ENCODE results near the gene CGAS.

The CGAS gene

DNA sequence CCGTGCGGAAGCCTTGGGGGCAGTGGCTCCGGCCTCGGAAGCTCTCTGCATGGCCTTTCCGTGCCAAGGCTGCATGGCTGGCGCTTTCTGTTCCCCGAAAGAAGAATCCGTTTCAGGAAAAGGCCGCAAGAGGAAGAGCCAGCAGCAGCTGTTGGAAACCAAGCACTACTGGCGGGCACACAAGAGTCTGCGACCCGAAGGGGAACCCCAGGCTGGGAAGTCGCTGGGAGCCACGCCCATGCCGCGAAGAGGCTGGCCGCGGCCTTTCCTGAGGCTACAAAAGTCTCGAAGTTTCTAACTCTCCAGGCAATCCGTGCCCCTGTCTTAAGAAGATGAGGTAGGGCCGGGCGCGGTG lies at the start of gene CGAS:
Gene CGAS (minus strand): TSS at position 191 of the 355 bp plus-strand sequence. CDS start 116 bp downstream, at position 75.
- peak; percentile 85 for DNase-seq (ENCODE audit: low spot score)
- TF ChIP-seq, protein P1, sequence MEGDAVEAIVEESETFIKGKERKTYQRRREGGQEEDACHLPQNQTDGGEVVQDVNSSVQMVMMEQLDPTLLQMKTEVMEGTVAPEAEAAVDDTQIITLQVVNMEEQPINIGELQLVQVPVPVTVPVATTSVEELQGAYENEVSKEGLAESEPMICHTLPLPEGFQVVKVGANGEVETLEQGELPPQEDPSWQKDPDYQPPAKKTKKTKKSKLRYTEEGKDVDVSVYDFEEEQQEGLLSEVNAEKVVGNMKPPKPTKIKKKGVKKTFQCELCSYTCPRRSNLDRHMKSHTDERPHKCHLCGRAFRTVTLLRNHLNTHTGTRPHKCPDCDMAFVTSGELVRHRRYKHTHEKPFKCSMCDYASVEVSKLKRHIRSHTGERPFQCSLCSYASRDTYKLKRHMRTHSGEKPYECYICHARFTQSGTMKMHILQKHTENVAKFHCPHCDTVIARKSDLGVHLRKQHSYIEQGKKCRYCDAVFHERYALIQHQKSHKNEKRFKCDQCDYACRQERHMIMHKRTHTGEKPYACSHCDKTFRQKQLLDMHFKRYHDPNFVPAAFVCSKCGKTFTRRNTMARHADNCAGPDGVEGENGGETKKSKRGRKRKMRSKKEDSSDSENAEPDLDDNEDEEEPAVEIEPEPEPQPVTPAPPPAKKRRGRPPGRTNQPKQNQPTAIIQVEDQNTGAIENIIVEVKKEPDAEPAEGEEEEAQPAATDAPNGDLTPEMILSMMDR (IDR thresholded peaks at IDR 0.05; ENCODE audit: borderline replicate concordance, control extremely low read depth, extremely low read depth, insufficient read depth, missing control alignments): no peak
- in situ Hi-C loops (cut with MboI; ENCODE audit: low sequenced_read_pairs, unreplicated experiment): no loop called here

DNA sequence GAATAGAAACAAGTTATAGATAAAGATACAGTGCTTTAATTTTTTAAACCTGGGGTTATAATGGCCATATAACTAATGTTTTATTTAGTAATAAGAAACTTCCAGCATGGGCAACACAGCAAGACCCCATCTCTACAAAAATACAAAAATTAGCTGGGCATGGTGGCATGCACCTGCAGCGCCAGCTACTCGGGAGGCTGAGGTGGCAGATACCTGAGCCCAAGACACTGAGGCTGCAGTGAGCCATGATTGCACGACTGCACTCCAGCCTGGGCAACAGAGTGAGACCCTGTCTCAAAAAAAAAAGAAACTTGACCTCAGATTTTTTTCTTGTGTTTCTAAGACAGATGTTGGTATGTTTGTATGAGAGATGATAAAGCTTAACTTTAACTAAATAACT lies 45.8 kb upstream of the CGAS start:
- in situ Hi-C loops (cut with MboI; ENCODE audit: low sequenced_read_pairs, unreplicated experiment): no loop called here
- DNase-seq (ENCODE audit: low spot score): no peak
- TF ChIP-seq, protein P1 (IDR thresholded peaks at IDR 0.05; ENCODE audit: borderline replicate concordance, control extremely low read depth, extremely low read depth, insufficient read depth, missing control alignments): no peak

DNA sequence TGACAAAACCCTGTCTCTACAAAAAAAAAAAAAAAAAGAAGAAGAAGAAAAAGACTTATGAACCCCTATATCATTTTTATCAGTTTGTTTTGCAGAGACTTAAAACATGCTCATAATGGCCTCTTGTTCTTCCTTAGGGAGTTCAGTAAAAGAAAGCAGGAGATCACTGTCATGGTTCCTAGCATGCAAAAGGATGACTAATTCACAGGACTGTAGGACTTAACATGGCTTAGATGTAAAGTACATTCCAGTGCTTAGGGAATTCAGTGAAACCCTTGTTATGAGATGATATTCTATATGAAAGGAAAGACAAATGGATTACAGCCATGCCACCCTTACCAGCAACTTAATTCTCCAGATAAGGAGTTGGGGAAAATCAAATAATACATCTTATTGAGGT lies 39.3 kb upstream of the CGAS start:
- no peak for DNase-seq (ENCODE audit: low spot score)
- in situ Hi-C loops (cut with MboI; ENCODE audit: low sequenced_read_pairs, unreplicated experiment): no loop called here
- TF ChIP-seq, protein P1 (IDR thresholded peaks at IDR 0.05; ENCODE audit: borderline replicate concordance, control extremely low read depth, extremely low read depth, insufficient read depth, missing control alignments): no peak

DNA sequence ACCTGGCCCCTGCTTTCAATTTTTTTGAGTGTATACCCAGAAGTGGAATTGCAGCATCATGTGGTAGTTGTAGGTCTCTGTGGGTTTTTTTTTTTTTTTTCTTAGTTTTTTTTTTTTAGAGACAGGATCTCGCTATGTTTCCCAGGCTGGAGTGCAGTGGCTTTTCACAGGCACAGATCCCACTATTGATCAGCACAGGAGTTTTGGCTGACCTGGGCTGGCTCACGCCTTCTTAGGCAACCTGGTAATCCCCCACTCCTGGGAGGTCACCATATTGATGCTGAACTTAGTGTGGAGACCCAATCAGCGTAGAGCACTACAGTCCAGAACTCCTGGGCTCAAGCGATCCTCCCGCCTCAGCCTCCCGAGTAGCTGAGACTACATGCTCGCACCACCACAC lies 35.4 kb upstream of the CGAS start:
- in situ Hi-C loops (cut with MboI; ENCODE audit: low sequenced_read_pairs, unreplicated experiment): no loop called here
- TF ChIP-seq, protein P1 (IDR thresholded peaks at IDR 0.05; ENCODE audit: borderline replicate concordance, control extremely low read depth, extremely low read depth, insufficient read depth, missing control alignments): no peak
- DNase-seq (ENCODE audit: low spot score): no peak

DNA sequence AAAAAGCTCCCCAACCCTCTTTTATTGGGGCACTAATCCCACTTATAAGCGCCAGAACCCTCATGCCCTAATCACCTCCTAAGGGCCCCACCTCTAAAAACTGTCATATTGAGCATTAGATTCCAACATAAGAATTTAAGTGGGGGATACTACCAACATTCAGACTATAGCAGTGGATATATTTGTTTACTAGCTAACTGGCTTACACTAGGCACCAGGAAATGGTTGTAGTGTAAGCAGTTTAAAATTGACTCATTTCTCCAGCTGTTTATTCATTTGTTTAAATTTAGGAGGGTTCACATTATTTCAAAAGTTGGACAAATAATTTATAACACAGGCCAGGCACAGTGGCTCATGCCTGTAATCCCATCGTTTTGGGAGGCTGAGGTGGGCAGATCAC lies 32.3 kb upstream of the CGAS start:
- TF ChIP-seq, protein P1 (IDR thresholded peaks at IDR 0.05; ENCODE audit: borderline replicate concordance, control extremely low read depth, extremely low read depth, insufficient read depth, missing control alignments): no peak
- DNase-seq (ENCODE audit: low spot score): no peak
- in situ Hi-C loops (cut with MboI; ENCODE audit: low sequenced_read_pairs, unreplicated experiment): no loop called here

DNA sequence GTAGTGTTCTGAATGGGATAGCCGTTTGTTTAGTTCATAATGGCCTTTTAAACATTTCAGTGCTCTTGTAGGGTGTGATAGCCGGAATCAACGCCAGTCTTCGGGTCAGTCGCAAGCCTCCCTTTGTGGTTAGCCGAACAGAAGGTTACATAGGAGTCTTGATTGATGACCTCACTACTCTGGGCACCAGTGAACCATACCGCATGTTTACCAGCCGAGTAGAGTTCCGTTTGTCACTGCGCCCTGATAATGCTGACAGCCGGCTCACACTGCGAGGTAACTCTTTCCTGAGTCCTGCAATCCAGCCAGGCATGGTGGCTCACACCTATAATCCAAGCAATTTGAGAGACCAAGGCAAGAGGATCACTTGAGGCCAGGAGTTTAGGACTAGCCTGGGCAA lies 29.9 kb upstream of the CGAS start:
- TF ChIP-seq, protein P1 (IDR thresholded peaks at IDR 0.05; ENCODE audit: borderline replicate concordance, control extremely low read depth, extremely low read depth, insufficient read depth, missing control alignments): no peak
- no peak for DNase-seq (ENCODE audit: low spot score)
- in situ Hi-C loops (cut with MboI; ENCODE audit: low sequenced_read_pairs, unreplicated experiment): no loop called here

DNA sequence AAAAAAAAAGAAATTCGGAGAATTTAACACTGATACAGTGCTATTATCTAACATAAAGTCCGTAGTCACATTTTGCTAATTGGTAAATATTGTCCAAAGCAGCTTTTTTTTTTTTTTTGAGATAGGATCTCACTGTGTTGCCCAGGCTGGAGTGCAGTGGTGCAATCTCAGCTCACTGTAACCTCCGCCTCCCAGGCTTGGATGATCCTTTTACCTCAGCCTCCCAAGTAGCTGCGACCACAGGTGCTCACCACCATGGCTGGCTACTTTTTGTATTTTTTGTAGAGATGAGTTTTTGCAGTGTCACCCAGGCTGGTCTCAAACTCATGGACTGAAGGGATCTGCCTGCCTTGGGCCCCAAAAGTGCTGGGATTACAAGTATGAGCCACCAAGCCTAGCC lies 25.3 kb upstream of the CGAS start:
- no peak for DNase-seq (ENCODE audit: low spot score)
- TF ChIP-seq, protein P1 (IDR thresholded peaks at IDR 0.05; ENCODE audit: borderline replicate concordance, control extremely low read depth, extremely low read depth, insufficient read depth, missing control alignments): no peak
- in situ Hi-C loops (cut with MboI; ENCODE audit: low sequenced_read_pairs, unreplicated experiment): no loop called here
